ENCODE measurements around the gene CHADL.
"Not testable (repeated sequence)": the region's sequence is repeated elsewhere in the genome, so short reads cannot be mapped to it uniquely, and the experiment has no call there.

Gene CHADL

GRCh38 chr22:41240377-41241132, at the start of gene CHADL:
CHADL (minus strand) TSS chr22:41240931; CDS start chr22:41240881, 50 bp downstream.
- no peak for DNase-seq (ENCODE audit: low read depth)

GRCh38 chr22:41289671-41290070, 48.9 kb upstream of the CHADL start:
- no peak for DNase-seq (ENCODE audit: low read depth)

GRCh38 chr22:41288245-41288946, 47.7 kb upstream of the CHADL start:
- peak; percentile 54 for DNase-seq (ENCODE audit: low read depth)

GRCh38 chr22:41286639-41287091, 45.9 kb upstream of the CHADL start:
- DNase-seq (ENCODE audit: low read depth), result no peak

GRCh38 chr22:41285820-41286638, 45.3 kb upstream of the CHADL start, which contains the start of gene RANGAP1:
RANGAP1 (minus strand) TSS chr22:41286187; CDS start chr22:41281044, 5,143 bp downstream.
- DNase-seq (ENCODE audit: low read depth), result peak; percentile 93

- peak; percentile 66 for DNase-seq (ENCODE audit: low read depth)
Observed at GRCh38 chr22:41285441-41285819, 44.7 kb upstream of the CHADL start.

- DNase-seq (ENCODE audit: low read depth), result no peak
Observed at GRCh38 chr22:41284465-41284864, 43.7 kb upstream of the CHADL start.

- no peak for DNase-seq (ENCODE audit: low read depth)
Observed at GRCh38 chr22:41280854-41281253, 40.1 kb upstream of the CHADL start.

GRCh38 chr22:41280065-41280464, 39.3 kb upstream of the CHADL start:
- DNase-seq (ENCODE audit: low read depth), result no peak

GRCh38 chr22:41274856-41275255, 34.1 kb upstream of the CHADL start:
- DNase-seq (ENCODE audit: low read depth), result no peak

- no peak for DNase-seq (ENCODE audit: low read depth)
Observed at GRCh38 chr22:41273128-41273527, 32.4 kb upstream of the CHADL start.

- DNase-seq (ENCODE audit: low read depth), result no peak
Observed at GRCh38 chr22:41271787-41272186, 31.1 kb upstream of the CHADL start.

- no peak for DNase-seq (ENCODE audit: low read depth)
Observed at GRCh38 chr22:41267958-41268357, 27.2 kb upstream of the CHADL start.

- no peak for DNase-seq (ENCODE audit: low read depth)
Observed at GRCh38 chr22:41264408-41264941, 23.7 kb upstream of the CHADL start.

GRCh38 chr22:41263704-41264103, 23.0 kb upstream of the CHADL start:
- DNase-seq (ENCODE audit: low read depth), result no peak

GRCh38 chr22:41262250-41262765, 21.6 kb upstream of the CHADL start:
- no peak for DNase-seq (ENCODE audit: low read depth)

GRCh38 chr22:41261541-41262249, 21.0 kb upstream of the CHADL start:
- no peak for DNase-seq (ENCODE audit: low read depth)

GRCh38 chr22:41260871-41261270, 20.1 kb upstream of the CHADL start:
- DNase-seq (ENCODE audit: low read depth), result no peak

GRCh38 chr22:41259756-41260155, 19.0 kb upstream of the CHADL start:
- DNase-seq (ENCODE audit: low read depth), result not testable (repeated sequence)

GRCh38 chr22:41257696-41258095, 17.0 kb upstream of the CHADL start:
- DNase-seq (ENCODE audit: low read depth), result no peak

Measured in HS-27A (cell line).